ENCODE results near the gene PJA2. TPM values are rescaled to one million over a fixed set of nuclear protein-coding genes. Genes with fewer than 3 reads are reported as not detected.

PJA2 gene
- polyA plus RNA-seq, 3 donors from 2014 or later: 54.1 to 84.0 (median 73.1) TPM

- no peak for DNase-seq
- no peaks in the 10 kb centered on the region for H3K9me3 Mint-ChIP-seq
- H3K27ac Mint-ChIP-seq: no peak overlapping the region
- H3K4me3 Mint-ChIP-seq: no peak overlapping the region
- peaks cover 0 to 21% (median 13%) of the 10 kb centered on the region in 3 donors for H3K36me3 Mint-ChIP-seq
- no peaks in the 10 kb centered on the region for H3K4me1 Mint-ChIP-seq
- peaks cover 0 to 2% (median 2%) of the 10 kb centered on the region in 3 donors for H3K27me3 Mint-ChIP-seq (ENCODE audit: low read depth in 3 of 3)
Measured at GRCh38 chr5:109327570-109327969, 82.2 kb downstream of the PJA2 start.

GRCh38 chr5:109326919-109327318 is 82.9 kb downstream of the PJA2 start:
- H3K27me3 Mint-ChIP-seq (ENCODE audit: low read depth in 3 of 3): peaks cover 0 to 2% (median 2%) of the 10 kb centered on the region in 3 donors
- no peaks in the 10 kb centered on the region for H3K9me3 Mint-ChIP-seq
- no peaks in the 10 kb centered on the region for H3K4me1 Mint-ChIP-seq
- H3K36me3 Mint-ChIP-seq: peaks cover 0 to 21% (median 13%) of the 10 kb centered on the region in 3 donors
- H3K4me3 Mint-ChIP-seq: no peak overlapping the region
- DNase-seq: no peak
- no peak overlapping the region for H3K27ac Mint-ChIP-seq

- Mint-ChIP-seq H3K4me1 (peaks cover under 1 to 1% of the 10 kb centered on the region in 2 donors), H3K4me3 (no peak overlapping the region), H3K27ac (no peak overlapping the region), H3K9me3 (no peaks in the 10 kb centered on the region), H3K36me3 (peaks cover 0 to 25% (median 16%) of the 10 kb centered on the region in 3 donors), H3K27me3 (ENCODE audit: low read depth in 3 of 3) (peaks cover 0 to 2% (median 2%) of the 10 kb centered on the region in 3 donors)
- no peak for DNase-seq
Measured at GRCh38 chr5:109325456-109325855, 84.3 kb downstream of the PJA2 start.

- no peaks in the 10 kb centered on the region for H3K9me3 Mint-ChIP-seq
- peaks cover 0 to 6% (median 2%) of the 10 kb centered on the region in 3 donors for H3K27me3 Mint-ChIP-seq (ENCODE audit: low read depth in 3 of 3)
- peaks cover 6% of the 10 kb centered on the region in 2 donors for H3K4me1 Mint-ChIP-seq
- DNase-seq: no peak
- H3K4me3 Mint-ChIP-seq: no peak overlapping the region
- H3K27ac Mint-ChIP-seq: no peak overlapping the region
- peaks cover 0 to 25% (median 18%) of the 10 kb centered on the region in 3 donors for H3K36me3 Mint-ChIP-seq
Measured at GRCh38 chr5:109324931-109325330, 84.8 kb downstream of the PJA2 start.

GRCh38 chr5:109324351-109324750 is 85.4 kb downstream of the PJA2 start:
- Mint-ChIP-seq H3K27ac (no peak overlapping the region), H3K4me3 (no peak overlapping the region), H3K4me1 (peaks cover 6% of the 10 kb centered on the region in 2 donors)

GRCh38 chr5:109322694-109323093 is 87.1 kb downstream of the PJA2 start:
- Mint-ChIP-seq H3K4me3 (no peak overlapping the region), H3K27me3 (ENCODE audit: low read depth in 3 of 3) (peaks cover 0 to 7% (median 6%) of the 10 kb centered on the region in 3 donors), H3K36me3 (peaks cover 0 to 27% (median 18%) of the 10 kb centered on the region in 3 donors), H3K9me3 (no peaks in the 10 kb centered on the region), H3K4me1 (peaks cover 6% of the 10 kb centered on the region in 2 donors), H3K27ac (no peak overlapping the region)
- no peak for DNase-seq

More at GRCh38 chr5:109324351-109324750, 85.4 kb downstream of the PJA2 start:
- Mint-ChIP-seq H3K9me3 (no peaks in the 10 kb centered on the region), H3K27me3 (ENCODE audit: low read depth in 3 of 3) (peaks cover 0 to 6% (median 2%) of the 10 kb centered on the region in 3 donors), H3K36me3 (peaks cover 0 to 25% (median 18%) of the 10 kb centered on the region in 3 donors)
- DNase-seq: no peak

GRCh38 chr5:109319351-109319750 is 90.4 kb downstream of the PJA2 start:
- no peak for DNase-seq
- Mint-ChIP-seq H3K27me3 (ENCODE audit: low read depth in 3 of 3) (peaks cover 0 to 7% (median 4%) of the 10 kb centered on the region in 3 donors), H3K27ac (no peak overlapping the region), H3K9me3 (no peaks in the 10 kb centered on the region), H3K4me1 (peaks cover 6% of the 10 kb centered on the region in 2 donors), H3K36me3 (peaks cover 0 to 26% (median 19%) of the 10 kb centered on the region in 3 donors), H3K4me3 (no peak overlapping the region)

- Mint-ChIP-seq H3K27me3 (ENCODE audit: low read depth in 3 of 3) (peaks cover 0 to 7% (median 4%) of the 10 kb centered on the region in 3 donors), H3K4me3 (no peak overlapping the region), H3K27ac (no peak overlapping the region), H3K36me3 (peaks cover 0 to 26% (median 18%) of the 10 kb centered on the region in 3 donors), H3K9me3 (no peaks in the 10 kb centered on the region), H3K4me1 (peaks cover 6% of the 10 kb centered on the region in 2 donors)
- no peak for DNase-seq
Measured at GRCh38 chr5:109318455-109319108, 91.2 kb downstream of the PJA2 start.

GRCh38 chr5:109316634-109317033 is 93.1 kb downstream of the PJA2 start:
- Mint-ChIP-seq H3K27me3 (ENCODE audit: low read depth in 3 of 3) (peaks cover 0 to 5% (median 4%) of the 10 kb centered on the region in 3 donors), H3K4me3 (no peak overlapping the region), H3K4me1 (peaks cover 6% of the 10 kb centered on the region in 2 donors), H3K36me3 (peaks cover 0 to 21% (median 15%) of the 10 kb centered on the region in 3 donors), H3K27ac (no peak overlapping the region), H3K9me3 (no peaks in the 10 kb centered on the region)
- DNase-seq: no peak

GRCh38 chr5:109315245-109315644 is 94.5 kb downstream of the PJA2 start:
- peaks cover 2 to 3% of the 10 kb centered on the region in 2 donors for H3K4me1 Mint-ChIP-seq
- H3K9me3 Mint-ChIP-seq: no peaks in the 10 kb centered on the region
- DNase-seq: no peak
- peaks cover 0 to 24% (median 11%) of the 10 kb centered on the region in 3 donors for H3K36me3 Mint-ChIP-seq
- H3K4me3 Mint-ChIP-seq: no peak overlapping the region
- H3K27ac Mint-ChIP-seq: no peak overlapping the region
- H3K27me3 Mint-ChIP-seq (ENCODE audit: low read depth in 3 of 3): peaks cover 0 to 5% (median 2%) of the 10 kb centered on the region in 3 donors

GRCh38 chr5:109313127-109313526 is 96.6 kb downstream of the PJA2 start:
- peaks cover 0 to 19% (median 10%) of the 10 kb centered on the region in 3 donors for H3K36me3 Mint-ChIP-seq
- peaks cover 0 to 5% (median 2%) of the 10 kb centered on the region in 3 donors for H3K27me3 Mint-ChIP-seq (ENCODE audit: low read depth in 3 of 3)
- no peak overlapping the region for H3K27ac Mint-ChIP-seq
- no peak for DNase-seq
- H3K4me1 Mint-ChIP-seq: no peaks in the 10 kb centered on the region
- H3K9me3 Mint-ChIP-seq: no peaks in the 10 kb centered on the region
- no peak overlapping the region for H3K4me3 Mint-ChIP-seq

GRCh38 chr5:109312695-109313094 is 97.1 kb downstream of the PJA2 start:
- Mint-ChIP-seq H3K36me3 (peaks cover 0 to 17% (median 10%) of the 10 kb centered on the region in 3 donors), H3K27ac (no peak overlapping the region), H3K4me1 (no peaks in the 10 kb centered on the region)

GRCh38 chr5:109310315-109310714 is 99.5 kb downstream of the PJA2 start:
- Mint-ChIP-seq H3K4me3 (no peak overlapping the region), H3K27me3 (ENCODE audit: low read depth in 3 of 3) (peaks cover 0 to 8% (median 2%) of the 10 kb centered on the region in 3 donors), H3K4me1 (no peaks in the 10 kb centered on the region), H3K9me3 (no peaks in the 10 kb centered on the region), H3K36me3 (peaks cover 0 to 7% (median 5%) of the 10 kb centered on the region in 3 donors), H3K27ac (peak overlapping the region in 1 of 6 donors; percentile 68)
- DNase-seq: no peak

More at GRCh38 chr5:109312695-109313094, 97.1 kb downstream of the PJA2 start:
- no peak for DNase-seq
- H3K4me3 Mint-ChIP-seq: no peak overlapping the region
- no peaks in the 10 kb centered on the region for H3K9me3 Mint-ChIP-seq
- peaks cover 0 to 5% (median 2%) of the 10 kb centered on the region in 3 donors for H3K27me3 Mint-ChIP-seq (ENCODE audit: low read depth in 3 of 3)

- DNase-seq: no peak
- Mint-ChIP-seq H3K27me3 (ENCODE audit: low read depth in 3 of 3) (peaks cover 0 to 8% (median 2%) of the 10 kb centered on the region in 3 donors), H3K27ac (peak overlapping the region in 1 of 6 donors; percentile 11), H3K36me3 (peaks cover 0 to 7% (median 3%) of the 10 kb centered on the region in 3 donors), H3K9me3 (no peaks in the 10 kb centered on the region), H3K4me3 (no peak overlapping the region), H3K4me1 (no peaks in the 10 kb centered on the region)
Measured at GRCh38 chr5:109309326-109310063, 100.3 kb downstream of the PJA2 start.

All from immature natural killer cell (primary cell).